HepG2 (cell line): Measurements from ENCODE around the gene MLLT11. TPM values are rescaled to one million over a fixed set of nuclear protein-coding genes. Genes with fewer than 3 reads are reported as not detected.

ENCODE experiments used
- DMAP1 ChIP-seq: IDR thresholded peaks from 2 replicates; pipeline ENCODE4 v1.6.1; 2016
- GZF1 ChIP-seq: sonication (generic); formaldehyde crosslinking; IDR thresholded peaks from 2 replicates; pipeline ENCODE4 v1.5.1; 2020; ENCODE audit warnings: mild to moderate bottlenecking, missing genetic modification reagents
- HOXA5 ChIP-seq: sonication (generic); formaldehyde crosslinking; IDR thresholded peaks from 2 replicates; pipeline ENCODE4 v1.4.0; 2020; ENCODE audit warnings: missing genetic modification reagents
- JUN ChIP-seq: sonication (generic); formaldehyde crosslinking; IDR thresholded peaks from 2 replicates; pipeline ENCODE4 v1.4.0; 2020; ENCODE audit warnings: mild to moderate bottlenecking, missing genetic modification reagents
- JUND ChIP-seq: sonication (generic); formaldehyde crosslinking; IDR thresholded peaks from 2 replicates; pipeline ENCODE4 v1.8.0; 2022; ENCODE audit warnings: mild to moderate bottlenecking, missing genetic modification reagents
- KLF16 ChIP-seq, 2 experiments: sonication (generic) in 1 of 2; formaldehyde crosslinking in 1 of 2; IDR thresholded peaks; 2 replicates each; pipeline versions ENCODE4 v1.6.1 to v1.8.0; 2016 to 2023; ENCODE audit warnings: missing genetic modification reagents in 2 of 2, missing compliant biosample characterization in 1 of 2
- MXD4 ChIP-seq: IDR thresholded peaks from 2 replicates; pipeline ENCODE4 v1.6.1; 2016; ENCODE audit warnings: mild to moderate bottlenecking, missing biosample characterization, missing genetic modification reagents
- SETDB1 ChIP-seq: sonication (generic); formaldehyde crosslinking; IDR thresholded peaks from 2 replicates; pipeline ENCODE4 v1.5.1; 2020; ENCODE audit warnings: missing genetic modification reagents, mild to moderate bottlenecking, borderline replicate concordance
- SIX1 ChIP-seq: sonication (generic); formaldehyde crosslinking; IDR thresholded peaks from 2 replicates; pipeline ENCODE4 v1.4.0; 2020; ENCODE audit warnings: missing genetic modification reagents, borderline replicate concordance
- SRSF1 ChIP-seq: fragments of 200-400 bp; formaldehyde crosslinking; optimal IDR thresholded peaks from 2 replicates; pipeline ENCODE3; 2017; ENCODE audit warnings: mild to moderate bottlenecking, low read depth, low read length, moderate library complexity
- SRSF9 ChIP-seq: fragments of 200-400 bp; formaldehyde crosslinking; IDR thresholded peaks from 2 replicates; pipeline ENCODE4 v1.6.1; 2018; ENCODE audit warnings: borderline replicate concordance, mild to moderate bottlenecking, low read depth, low read length; ENCODE audit not compliant: insufficient read depth, poor library complexity, severe bottlenecking
- TARDBP ChIP-seq: sonication (generic); formaldehyde crosslinking; IDR thresholded peaks from 2 replicates; pipeline ENCODE4 v1.8.0; 2022; ENCODE audit warnings: mild to moderate bottlenecking, missing genetic modification reagents
- THAP11 ChIP-seq: IDR thresholded peaks from 2 replicates; pipeline ENCODE4 v1.6.1; 2016; ENCODE audit warnings: missing biosample characterization, missing genetic modification reagents
- THYN1 ChIP-seq: sonication (generic); formaldehyde crosslinking; IDR thresholded peaks from 2 replicates; pipeline ENCODE4 v1.8.1; 2023; ENCODE audit warnings: low read depth, mild to moderate bottlenecking, moderate library complexity, missing genetic modification reagents, borderline replicate concordance
- ZNF121 ChIP-seq: sonication (generic); formaldehyde crosslinking; IDR thresholded peaks from 2 replicates; pipeline ENCODE4 v1.5.0; 2020; ENCODE audit warnings: mild to moderate bottlenecking, missing genetic modification reagents
- ZNF3 ChIP-seq: IDR thresholded peaks from 2 replicates; pipeline ENCODE4 v1.7.0; 2017; ENCODE audit warnings: inconsistent platforms
- ZNF431 ChIP-seq: sonication (generic); formaldehyde crosslinking; IDR thresholded peaks from 2 replicates; pipeline ENCODE4 v1.9.0; 2022; ENCODE audit warnings: missing genetic modification reagents, low read depth, mild to moderate bottlenecking, borderline replicate concordance
- ZNF841 ChIP-seq: sonication (generic); formaldehyde crosslinking; IDR thresholded peaks from 2 replicates; pipeline ENCODE4 v1.8.1; 2023; ENCODE audit warnings: missing genetic modification reagents, borderline replicate concordance
- polyA plus RNA-seq, 8 experiments: library from polyadenylated mRNA; depleted of rRNA in 3 of 8; stranded (reverse) in 7 of 8; unstranded in 1 of 8; fragments of >200 nt; fragmentation: Illumina TruSeq in 4 of 8; extraction: Trizol in 4 of 8; gene quantifications; 2 replicates each; pipeline versions ENCODE4 v1.2.1 to v1.2.3, GENCODE V29; 2011 to 2016; ENCODE audit warnings: low read depth in 4 of 8, missing spikeins in 1 of 8, mixed read lengths in 1 of 8; ENCODE audit not compliant: insufficient read depth in 1 of 8
- total RNA-seq, 5 experiments: library from RNA; depleted of rRNA; stranded (reverse); fragments of >200 nt; fragmentation: Illumina TruSeq; extraction: Trizol; gene quantifications; 2 replicates each; pipeline ENCODE4 v1.2.3, GENCODE V29; 2016; ENCODE audit warnings: low read depth in 1 of 5
- TF ChIP-seq, protein P1 (sequence below), 2 experiments: IDR thresholded peaks; 2 replicates each; pipeline ENCODE4 v1.6.1; 2011 to 2012; ENCODE audit warnings: low read length in 2 of 2, borderline replicate concordance in 1 of 2, low read depth in 1 of 2, mild to moderate bottlenecking in 1 of 2, moderate library complexity in 1 of 2
- TF ChIP-seq, protein P2 (sequence below): sonication (generic); formaldehyde crosslinking; IDR thresholded peaks from 2 replicates; pipeline ENCODE4 v1.4.0; 2020; ENCODE audit warnings: missing genetic modification reagents, borderline replicate concordance
- TF ChIP-seq, protein P3 (sequence below): sonication (generic); formaldehyde crosslinking; IDR thresholded peaks from 2 replicates; pipeline ENCODE4 v1.4.0; 2020; ENCODE audit warnings: mild to moderate bottlenecking, missing genetic modification reagents

The MLLT11 gene
- total and polyA plus RNA-seq, 2 of the 13 experiments (the other 11 are each of a cell fraction or from before 2014, with no cell fraction given): 0.21 to 0.22 TPM

GRCh38 chr1:151047591-151047924, 12.6 kb upstream of the MLLT11 start, which contains the start of gene C1orf56 (continued):
- TF ChIP-seq, protein P1, sequence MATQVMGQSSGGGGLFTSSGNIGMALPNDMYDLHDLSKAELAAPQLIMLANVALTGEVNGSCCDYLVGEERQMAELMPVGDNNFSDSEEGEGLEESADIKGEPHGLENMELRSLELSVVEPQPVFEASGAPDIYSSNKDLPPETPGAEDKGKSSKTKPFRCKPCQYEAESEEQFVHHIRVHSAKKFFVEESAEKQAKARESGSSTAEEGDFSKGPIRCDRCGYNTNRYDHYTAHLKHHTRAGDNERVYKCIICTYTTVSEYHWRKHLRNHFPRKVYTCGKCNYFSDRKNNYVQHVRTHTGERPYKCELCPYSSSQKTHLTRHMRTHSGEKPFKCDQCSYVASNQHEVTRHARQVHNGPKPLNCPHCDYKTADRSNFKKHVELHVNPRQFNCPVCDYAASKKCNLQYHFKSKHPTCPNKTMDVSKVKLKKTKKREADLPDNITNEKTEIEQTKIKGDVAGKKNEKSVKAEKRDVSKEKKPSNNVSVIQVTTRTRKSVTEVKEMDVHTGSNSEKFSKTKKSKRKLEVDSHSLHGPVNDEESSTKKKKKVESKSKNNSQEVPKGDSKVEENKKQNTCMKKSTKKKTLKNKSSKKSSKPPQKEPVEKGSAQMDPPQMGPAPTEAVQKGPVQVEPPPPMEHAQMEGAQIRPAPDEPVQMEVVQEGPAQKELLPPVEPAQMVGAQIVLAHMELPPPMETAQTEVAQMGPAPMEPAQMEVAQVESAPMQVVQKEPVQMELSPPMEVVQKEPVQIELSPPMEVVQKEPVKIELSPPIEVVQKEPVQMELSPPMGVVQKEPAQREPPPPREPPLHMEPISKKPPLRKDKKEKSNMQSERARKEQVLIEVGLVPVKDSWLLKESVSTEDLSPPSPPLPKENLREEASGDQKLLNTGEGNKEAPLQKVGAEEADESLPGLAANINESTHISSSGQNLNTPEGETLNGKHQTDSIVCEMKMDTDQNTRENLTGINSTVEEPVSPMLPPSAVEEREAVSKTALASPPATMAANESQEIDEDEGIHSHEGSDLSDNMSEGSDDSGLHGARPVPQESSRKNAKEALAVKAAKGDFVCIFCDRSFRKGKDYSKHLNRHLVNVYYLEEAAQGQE (IDR thresholded peaks at IDR 0.05; ENCODE audit: borderline replicate concordance in 1 of 2, low read depth in 1 of 2, low read length in 2 of 2): no peak
- TF ChIP-seq SRSF1 (no peak), ZNF121 (CRISPR knock-in tag) (0 out of 2 replicates have a peak, but pooled peaks have one; percentile 13), TARDBP (CRISPR knock-in tag) (no peak), ZNF431 (no peak), ZNF3 (CRISPR knock-in tag) (no peak), SRSF9 (no peak), JUND (no peak), KLF16 (CRISPR knock-in tag; IDR thresholded peaks at IDR 0.05) (0 out of 4 replicates have a peak, but pooled peaks of 1 of the 2 experiments have one; percentile 37), ZNF841 (CRISPR knock-in tag) (no peak), DMAP1 (CRISPR knock-in tag) (peak; percentile 31; the same call in 1 of the 2 replicates), GZF1 (CRISPR knock-in tag) (no peak), HOXA5 (CRISPR knock-in tag) (no peak), JUN (no peak), THYN1 (CRISPR knock-in tag) (no peak), SETDB1 (CRISPR knock-in tag) (no peak), THAP11 (CRISPR knock-in tag) (peak; percentile 43; the same call in 1 of the 2 replicates), MXD4 (CRISPR knock-in tag) (0 out of 2 replicates have a peak, but pooled peaks have one; percentile 31), SIX1 (CRISPR knock-in tag) (no peak)
- TF ChIP-seq, protein P2, sequence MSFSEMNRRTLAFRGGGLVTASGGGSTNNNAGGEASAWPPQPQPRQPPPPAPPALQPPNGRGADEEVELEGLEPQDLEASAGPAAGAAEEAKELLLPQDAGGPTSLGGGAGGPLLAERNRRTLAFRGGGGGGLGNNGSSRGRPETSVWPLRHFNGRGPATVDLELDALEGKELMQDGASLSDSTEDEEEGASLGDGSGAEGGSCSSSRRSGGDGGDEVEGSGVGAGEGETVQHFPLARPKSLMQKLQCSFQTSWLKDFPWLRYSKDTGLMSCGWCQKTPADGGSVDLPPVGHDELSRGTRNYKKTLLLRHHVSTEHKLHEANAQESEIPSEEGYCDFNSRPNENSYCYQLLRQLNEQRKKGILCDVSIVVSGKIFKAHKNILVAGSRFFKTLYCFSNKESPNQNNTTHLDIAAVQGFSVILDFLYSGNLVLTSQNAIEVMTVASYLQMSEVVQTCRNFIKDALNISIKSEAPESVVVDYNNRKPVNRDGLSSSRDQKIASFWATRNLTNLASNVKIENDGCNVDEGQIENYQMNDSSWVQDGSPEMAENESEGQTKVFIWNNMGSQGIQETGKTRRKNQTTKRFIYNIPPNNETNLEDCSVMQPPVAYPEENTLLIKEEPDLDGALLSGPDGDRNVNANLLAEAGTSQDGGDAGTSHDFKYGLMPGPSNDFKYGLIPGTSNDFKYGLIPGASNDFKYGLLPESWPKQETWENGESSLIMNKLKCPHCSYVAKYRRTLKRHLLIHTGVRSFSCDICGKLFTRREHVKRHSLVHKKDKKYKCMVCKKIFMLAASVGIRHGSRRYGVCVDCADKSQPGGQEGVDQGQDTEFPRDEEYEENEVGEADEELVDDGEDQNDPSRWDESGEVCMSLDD (CRISPR knock-in tag): no peak
- TF ChIP-seq, protein P3, sequence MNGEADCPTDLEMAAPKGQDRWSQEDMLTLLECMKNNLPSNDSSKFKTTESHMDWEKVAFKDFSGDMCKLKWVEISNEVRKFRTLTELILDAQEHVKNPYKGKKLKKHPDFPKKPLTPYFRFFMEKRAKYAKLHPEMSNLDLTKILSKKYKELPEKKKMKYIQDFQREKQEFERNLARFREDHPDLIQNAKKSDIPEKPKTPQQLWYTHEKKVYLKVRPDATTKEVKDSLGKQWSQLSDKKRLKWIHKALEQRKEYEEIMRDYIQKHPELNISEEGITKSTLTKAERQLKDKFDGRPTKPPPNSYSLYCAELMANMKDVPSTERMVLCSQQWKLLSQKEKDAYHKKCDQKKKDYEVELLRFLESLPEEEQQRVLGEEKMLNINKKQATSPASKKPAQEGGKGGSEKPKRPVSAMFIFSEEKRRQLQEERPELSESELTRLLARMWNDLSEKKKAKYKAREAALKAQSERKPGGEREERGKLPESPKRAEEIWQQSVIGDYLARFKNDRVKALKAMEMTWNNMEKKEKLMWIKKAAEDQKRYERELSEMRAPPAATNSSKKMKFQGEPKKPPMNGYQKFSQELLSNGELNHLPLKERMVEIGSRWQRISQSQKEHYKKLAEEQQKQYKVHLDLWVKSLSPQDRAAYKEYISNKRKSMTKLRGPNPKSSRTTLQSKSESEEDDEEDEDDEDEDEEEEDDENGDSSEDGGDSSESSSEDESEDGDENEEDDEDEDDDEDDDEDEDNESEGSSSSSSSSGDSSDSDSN: peak; percentile 69; the same call in 1 of the 2 replicates
